ENCODE results near the gene ADISSP. TPM values are rescaled to one million over a fixed set of nuclear protein-coding genes. Genes with fewer than 3 reads are reported as not detected.

The ADISSP gene
- total and polyA plus RNA-seq, 2 of the 8 experiments (the other 6 are each of a cell fraction or from before 2014, with no cell fraction given) = 111 to 141 TPM

DNA sequence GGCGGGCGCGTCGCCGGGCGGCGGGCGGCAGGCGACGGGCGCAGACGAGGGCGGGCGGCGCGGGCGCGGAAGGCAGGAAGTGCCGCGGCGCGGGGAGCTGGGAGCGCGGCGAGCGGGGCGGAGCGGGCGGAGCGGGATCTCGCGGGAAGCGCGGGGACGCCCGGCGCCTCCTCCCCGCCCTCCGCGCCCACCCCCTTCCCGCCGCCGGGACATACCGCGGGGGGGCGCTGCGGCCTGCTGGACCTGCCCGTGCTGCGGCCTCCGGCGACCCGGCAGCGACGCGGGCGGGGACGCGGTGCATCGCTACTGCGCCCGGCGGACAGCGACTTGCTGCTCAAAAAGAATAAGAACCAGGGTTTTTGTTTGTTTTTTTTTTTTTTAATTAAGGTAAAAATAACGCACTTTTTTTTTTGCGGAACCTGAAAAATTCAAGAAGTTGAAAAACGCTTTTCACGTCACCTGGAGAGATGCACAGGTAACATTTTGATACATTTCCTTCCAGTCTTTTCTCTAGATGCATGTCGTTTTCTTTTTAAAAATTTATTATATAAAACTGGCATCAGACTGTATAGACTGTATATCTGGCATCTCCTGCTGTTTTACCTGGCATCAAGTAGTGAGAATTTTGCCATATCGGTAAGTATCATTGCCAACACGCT is 19.2 kb upstream of the ADISSP start, which contains the start of gene CENPB:
Gene CENPB, minus strand, starts transcription at position 76 of the 659 bp plus-strand sequence. CDS start 257 bp downstream, outside the sequence.
- H3K27ac ChIP-seq (ENCODE audit: low read depth, low read length) = no peak within 1 kb of the TSS
- H2BK12ac ChIP-seq (ENCODE audit: low read depth, low read length) = no peak within 1 kb of the TSS
- peaks cover 0 to 13% (median 6%) of the 10 kb centered on the region in 4 experiments; a peak in 6 of 7 replicates for H3K4me1 ChIP-seq (replicated peaks in 1 of 4; ENCODE audit: control insufficient read depth in 3 of 4, insufficient read depth in 4 of 4, low read length in 3 of 4)
- peak within 1 kb of the TSS; percentile 54 for H4K8ac ChIP-seq (ENCODE audit: extremely low read depth, insufficient read depth, low read length)
- no peak within 1 kb of the TSS for H4K91ac ChIP-seq (replicated peaks; ENCODE audit: insufficient read length, low read length)
- H4K20me1 ChIP-seq (replicated peaks in 1 of 2; ENCODE audit: control insufficient read depth in 1 of 2, insufficient read depth in 2 of 2, low read length in 2 of 2) = peaks cover 7 to 11% of the 10 kb centered on the region in 2 experiments
- H3K79me1 ChIP-seq (ENCODE audit: low read depth, low read length) = peaks cover 11% of the 10 kb centered on the region
- FAIRE-seq (no peak), DNase-seq (ENCODE audit: low read depth in 1 of 2, low spot score in 2 of 2) (peak in 1 of 2 experiments; percentile 96)
- H2BK5ac ChIP-seq (ENCODE audit: low read depth, low read length) = no peak within 1 kb of the TSS
- H3K18ac ChIP-seq (ENCODE audit: extremely low read depth, low read length) = peak within 1 kb of the TSS; percentile 90; the same call in 1 of the 2 replicates
- 0 out of 2 replicates have a peak within 1 kb of the TSS, but pooled peaks have one; percentile 49 for H2AFZ ChIP-seq (ENCODE audit: low read length)
- H2AK5ac ChIP-seq (ENCODE audit: low read depth, low read length) = no peak within 1 kb of the TSS
- peak within 1 kb of the TSS; percentile 75 to 98 for H3K4me2 ChIP-seq (ENCODE audit: insufficient read depth in 1 of 2, low read depth in 2 of 2, low read length in 2 of 2)
- no peak within 1 kb of the TSS for H3K56ac ChIP-seq (replicated peaks; ENCODE audit: insufficient read length, low read depth, low read length)
- no peak within 1 kb of the TSS for H3K14ac ChIP-seq (ENCODE audit: insufficient read length)
- peaks cover 0 to 3% (median 0%) of the 10 kb centered on the region in 4 experiments; a peak in 3 of 7 replicates for H3K27me3 ChIP-seq (replicated peaks in 1 of 4; ENCODE audit: control insufficient read depth in 3 of 4, extremely low read depth in 1 of 4, insufficient read depth in 3 of 4, low read length in 3 of 4)
- H3K9me3 ChIP-seq (ENCODE audit: insufficient read depth in 2 of 2, low read depth in 1 of 2, low read length in 1 of 2) = no peaks in the 10 kb centered on the region
- peaks cover 0 to 10% of the 10 kb centered on the region in 2 experiments; a peak in 1 of 4 replicates for H3K79me2 ChIP-seq (ENCODE audit: control insufficient read depth in 1 of 2, insufficient read depth in 2 of 2, low read length in 2 of 2)
- peak within 1 kb of the TSS; percentile 13 to 87 (median 52) for H3K9ac ChIP-seq (replicated peaks in 1 of 4; ENCODE audit: extremely low read depth in 1 of 4, low read depth in 3 of 4, low read length in 3 of 4)
- ChIA-PET CTCF (ENCODE audit: partially characterized antibody) (interaction anchor here (0.7 to 9.5 kb wide), 18 partner anchors 9 to 286 kb away, joined by 3 to 128 read pairs (median 4); partner anchors contain the start of genes ADISSP and AP5S1), POLR2A (ENCODE audit: partially characterized antibody) (interaction anchor here (0.5 to 3.9 kb wide), 10 partner anchors 8 to 448 kb away, joined by 3 to 20 read pairs (median 4); partner anchors contain the start of genes AP5S1 and CDC25B)
- 33% methylated on average over 7 of the region's 70 CpGs; no CpG with 5 or more reads in 1 of the 2 experiments for WGBS, 2 experiments (ENCODE audit: extremely low coverage in 1 of 2, insufficient coverage in 1 of 2, insufficient read length in 1 of 2, insufficient replicate concordance in 2 of 2, low coverage in 1 of 2, low lambda C conversion rate in 2 of 2, missing lambda C conversion rate in 1 of 2)
- H2BK120ac ChIP-seq (replicated peaks; ENCODE audit: low read depth, low read length) = no peak within 1 kb of the TSS
- H2BK15ac ChIP-seq (ENCODE audit: low read length) = 0 out of 2 replicates have a peak within 1 kb of the TSS, but pooled peaks have one; percentile 25
- no peak within 1 kb of the TSS for H4K5ac ChIP-seq (ENCODE audit: insufficient read length, low read depth, low read length)
- peaks cover 0 to 5% (median 0%) of the 10 kb centered on the region in 4 experiments; a peak in 2 of 8 replicates for H3K36me3 ChIP-seq (ENCODE audit: control insufficient read depth in 2 of 4, insufficient read depth in 4 of 4, low read length in 3 of 4)
- H3K23me2 ChIP-seq (ENCODE audit: low read depth, low read length) = peaks cover 3% of the 10 kb centered on the region; the same call in 1 of the 2 replicates
- peak within 1 kb of the TSS; percentile 42 to 69 (median 60) for H3K4me3 ChIP-seq (ENCODE audit: extremely low read depth in 1 of 4, insufficient read depth in 2 of 4, low read depth in 3 of 4, low read length in 4 of 4)
- H3K4ac ChIP-seq (replicated peaks; ENCODE audit: insufficient read length, low read depth, low read length) = no peak within 1 kb of the TSS
- H2BK20ac ChIP-seq (ENCODE audit: low read length) = no peak within 1 kb of the TSS
- no peak within 1 kb of the TSS for H3K23ac ChIP-seq (ENCODE audit: insufficient read length)
- peak; percentile 63 to 99 (median 92) for TF ChIP-seq CTCF (IDR thresholded peaks at IDR 0.05; ENCODE audit: control extremely low read depth in 1 of 3, insufficient read depth in 1 of 3, low read depth in 1 of 3, low read length in 3 of 3)
- 0 out of 2 replicates have a peak, but pooled peaks have one; percentile 7 for TF ChIP-seq TAF1 (IDR thresholded peaks at IDR 0.05; ENCODE audit: low read depth, low read length)
- TF ChIP-seq CHD2 (IDR thresholded peaks at IDR 0.05; ENCODE audit: low read length) = peak; percentile 92
- no peak for TF ChIP-seq JUN (IDR thresholded peaks at IDR 0.05; ENCODE audit: low read depth, low read length)
- no peak for TF ChIP-seq SP2 (IDR thresholded peaks at IDR 0.05; ENCODE audit: low read length)
- TF ChIP-seq SUZ12 (IDR thresholded peaks at IDR 0.05; ENCODE audit: low read length) = no peak
- no peak for TF ChIP-seq POLR2A (IDR thresholded peaks at IDR 0.05; ENCODE audit: control extremely low read depth in 1 of 2, low read depth in 2 of 2, low read length in 2 of 2)
- TF ChIP-seq EZH2 (IDR thresholded peaks at IDR 0.05; ENCODE audit: low read depth, low read length, severe bottlenecking) = no peak
- TF ChIP-seq, protein P1, sequence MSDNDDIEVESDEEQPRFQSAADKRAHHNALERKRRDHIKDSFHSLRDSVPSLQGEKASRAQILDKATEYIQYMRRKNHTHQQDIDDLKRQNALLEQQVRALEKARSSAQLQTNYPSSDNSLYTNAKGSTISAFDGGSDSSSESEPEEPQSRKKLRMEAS (IDR thresholded peaks at IDR 0.05) = peak; percentile 31; the same call in 1 of the 2 replicates
